ELF-1 (cell line): ENCODE data around the gene IFIT1.
A peak's percentile ranks its signal among the peaks of the same experiment; 100 is the strongest.
"Not testable (repeated sequence)": the region's sequence is repeated elsewhere in the genome, so short reads cannot be mapped to it uniquely, and the experiment has no call there.

Source experiments
- DNase-seq: peaks from one replicate; pipeline ENCODE4 v3.0.0-alpha.2; 2016; ENCODE audit warnings: low read depth, low spot score

IFIT1 gene, protein sequence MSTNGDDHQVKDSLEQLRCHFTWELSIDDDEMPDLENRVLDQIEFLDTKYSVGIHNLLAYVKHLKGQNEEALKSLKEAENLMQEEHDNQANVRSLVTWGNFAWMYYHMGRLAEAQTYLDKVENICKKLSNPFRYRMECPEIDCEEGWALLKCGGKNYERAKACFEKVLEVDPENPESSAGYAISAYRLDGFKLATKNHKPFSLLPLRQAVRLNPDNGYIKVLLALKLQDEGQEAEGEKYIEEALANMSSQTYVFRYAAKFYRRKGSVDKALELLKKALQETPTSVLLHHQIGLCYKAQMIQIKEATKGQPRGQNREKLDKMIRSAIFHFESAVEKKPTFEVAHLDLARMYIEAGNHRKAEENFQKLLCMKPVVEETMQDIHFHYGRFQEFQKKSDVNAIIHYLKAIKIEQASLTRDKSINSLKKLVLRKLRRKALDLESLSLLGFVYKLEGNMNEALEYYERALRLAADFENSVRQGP

GRCh38 chr10:89391907-89392756 lies at the start of gene IFIT1:
Gene IFIT1 (plus strand): TSS chr10:89392623. CDS start chr10:89392713, 90 bp downstream.
- DNase-seq, result peak; percentile 56

DNA sequence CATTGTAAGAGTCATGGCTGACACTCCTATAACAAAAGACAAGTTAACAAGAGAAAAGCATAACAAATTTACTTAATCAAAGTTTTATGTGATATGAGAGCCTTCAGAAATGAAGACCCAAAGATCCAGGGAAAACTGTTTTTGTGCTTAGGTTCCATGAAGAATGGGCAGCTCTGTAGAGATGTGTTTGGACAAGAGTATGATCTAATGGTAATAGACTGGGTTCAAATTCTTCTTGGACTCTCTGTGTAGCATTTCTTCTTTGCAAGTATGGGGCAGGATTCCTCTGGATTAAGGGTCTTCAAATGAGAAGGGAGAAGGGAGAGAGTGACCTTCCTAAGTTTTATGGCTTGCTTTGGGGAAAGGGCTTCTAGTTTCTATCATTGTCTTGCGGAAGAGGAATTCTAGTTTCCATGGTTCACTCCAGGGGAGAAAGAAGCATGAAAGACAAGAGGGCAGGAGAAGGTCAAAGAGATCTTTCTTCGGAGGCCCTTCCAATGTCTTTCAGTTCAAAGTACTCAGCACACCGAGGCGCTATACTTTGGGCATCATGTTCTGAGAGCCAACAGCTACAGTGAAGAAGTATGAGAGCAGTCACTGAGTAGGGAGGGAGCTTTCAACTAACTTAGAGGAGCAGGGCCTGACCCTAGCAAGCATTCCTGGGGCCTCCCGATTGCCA lies 49.2 kb upstream of the IFIT1 start:
- no peak for DNase-seq

DNA sequence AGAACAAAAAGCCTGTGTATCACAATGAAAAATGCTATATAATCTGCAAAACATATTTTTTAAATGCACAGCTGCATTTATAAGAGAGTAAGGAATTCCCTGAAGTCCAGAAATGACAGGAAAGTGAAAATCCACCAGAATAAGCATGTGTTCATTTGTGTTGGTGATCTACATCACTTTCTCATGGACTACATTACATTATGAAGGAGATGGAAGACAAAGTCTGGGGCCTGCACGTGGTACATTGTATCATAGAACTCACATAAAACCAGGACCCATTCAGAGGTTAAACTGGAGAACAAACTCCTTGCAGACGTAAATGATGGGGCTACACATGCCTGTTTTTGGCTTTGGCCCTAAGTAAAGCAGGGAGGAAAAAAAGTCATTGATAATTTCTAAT lies 48.3 kb upstream of the IFIT1 start:
- no peak for DNase-seq

- DNase-seq, result no peak
These were observed 46.9 kb upstream of the IFIT1 start for GRCh38 chr10:89345367-89346000.

DNA sequence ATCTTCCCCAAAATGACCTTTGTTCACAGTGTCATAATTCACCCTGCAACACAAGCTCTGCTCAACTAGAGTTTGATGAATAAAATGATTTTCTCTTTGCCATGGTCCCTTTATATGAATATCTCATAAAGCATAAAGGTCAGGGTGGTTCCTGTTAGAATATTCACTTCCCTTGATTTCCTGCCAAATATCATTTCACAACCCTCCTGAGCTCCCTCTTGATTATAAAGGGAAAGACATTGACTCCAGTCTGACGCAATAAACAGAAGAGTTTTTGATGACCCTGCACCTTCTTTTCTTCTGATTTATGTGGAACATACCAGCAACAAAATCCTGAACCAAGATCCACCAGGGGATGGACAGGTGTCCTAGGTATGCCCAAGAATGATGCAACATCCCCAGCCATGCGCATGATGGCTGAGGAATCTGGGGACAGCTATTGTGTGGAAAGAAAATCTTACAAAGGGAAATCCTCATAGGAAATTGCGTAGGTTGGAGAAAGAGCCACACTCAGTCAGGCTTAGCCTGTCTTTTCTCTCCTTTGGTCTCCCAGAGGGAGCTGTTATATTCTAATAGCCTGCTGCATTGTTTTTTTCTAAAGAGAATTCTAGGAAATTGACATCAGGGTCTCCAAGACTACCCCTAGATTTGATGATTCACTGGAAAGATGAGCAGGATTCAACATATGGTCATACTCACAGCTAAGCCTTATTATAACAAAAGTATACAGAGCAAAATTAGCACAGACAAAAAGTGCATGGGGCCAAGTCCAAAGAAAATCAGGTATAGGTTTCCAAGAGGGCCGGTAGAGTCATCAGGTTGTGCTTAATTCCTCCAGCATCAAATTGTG lies 45.8 kb upstream of the IFIT1 start:
- DNase-seq, result no peak

DNA sequence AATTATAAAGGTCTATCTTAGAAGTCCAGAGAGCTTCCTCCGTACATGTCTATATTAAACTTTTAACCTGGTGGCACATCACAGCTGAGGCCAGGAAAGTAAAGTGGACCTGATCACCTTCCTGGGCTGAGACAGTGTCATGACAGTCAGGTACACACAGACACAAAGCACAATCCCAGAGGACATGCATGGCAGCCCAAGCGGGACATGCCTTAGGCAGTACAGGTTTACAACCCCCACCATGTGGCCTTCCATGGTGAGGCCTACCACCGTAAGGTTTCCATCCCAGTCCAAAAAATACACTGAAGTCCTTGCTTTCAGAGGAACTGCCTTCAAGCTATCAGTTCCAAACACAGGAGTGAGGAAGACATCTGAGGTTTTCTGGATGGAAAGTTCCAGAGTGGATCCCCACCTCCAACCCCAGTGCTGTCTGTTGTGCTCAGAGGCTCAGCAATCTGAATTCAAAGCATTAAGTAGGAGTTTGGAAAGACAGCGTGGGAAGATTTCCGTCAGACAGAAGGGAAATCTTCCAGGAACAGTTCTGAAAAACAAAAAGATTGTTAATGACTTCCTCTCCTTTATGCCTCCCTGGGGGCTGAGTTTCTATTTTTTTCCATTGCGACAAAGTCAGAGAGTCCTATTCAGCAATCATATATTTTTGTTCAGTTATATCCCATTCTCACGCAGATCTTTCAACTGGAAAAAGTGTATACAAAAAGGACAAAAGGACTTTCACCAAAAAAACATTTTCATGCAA lies 44.5 kb upstream of the IFIT1 start:
- DNase-seq, result peak; percentile 36

DNA sequence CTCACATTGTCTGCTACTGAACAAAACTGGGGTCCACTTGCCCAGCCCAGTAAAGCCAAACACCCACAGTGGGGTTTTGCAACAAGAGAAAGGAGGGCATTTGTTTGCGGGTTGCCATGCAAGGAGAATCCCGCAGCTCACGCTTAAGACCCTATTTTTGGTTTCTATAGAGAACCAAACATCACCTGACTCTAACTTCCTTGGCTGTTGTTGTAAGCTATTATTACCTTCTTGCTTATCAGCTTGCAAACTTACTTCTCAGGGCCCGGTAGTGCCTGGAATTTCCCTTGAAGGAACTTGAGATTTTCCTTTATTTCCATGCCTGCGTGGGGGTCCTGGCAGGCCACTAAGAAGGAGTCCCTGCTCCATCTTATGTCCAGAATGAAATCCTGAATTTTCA lies 43.9 kb upstream of the IFIT1 start:
- DNase-seq, result no peak

GRCh38 chr10:89348975-89349374 lies 43.4 kb upstream of the IFIT1 start:
- DNase-seq, result no peak

GRCh38 chr10:89350631-89351315 lies 41.6 kb upstream of the IFIT1 start:
- DNase-seq, result not testable (repeated sequence)

DNA sequence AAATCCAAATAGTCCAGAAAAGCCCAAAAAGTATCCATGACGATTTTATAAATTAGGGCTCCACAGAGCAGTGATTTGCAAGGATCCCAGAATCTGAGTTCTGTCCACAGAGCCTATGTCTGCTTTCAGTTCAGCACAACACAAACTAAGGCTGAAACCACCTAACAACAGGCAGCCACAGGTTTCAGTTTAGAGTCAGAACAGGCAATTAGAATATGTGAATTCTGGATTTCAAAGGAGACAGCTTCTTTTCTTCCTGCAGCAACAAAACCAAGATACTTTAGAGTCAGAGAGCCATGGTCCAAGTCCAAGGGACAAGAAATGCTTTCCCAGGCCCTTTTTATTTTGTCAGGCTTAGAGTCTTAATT lies 41.0 kb upstream of the IFIT1 start:
- no peak for DNase-seq

GRCh38 chr10:89351780-89352597 lies 40.4 kb upstream of the IFIT1 start:
- peak; percentile 11 for DNase-seq

GRCh38 chr10:89352802-89353201 lies 39.6 kb upstream of the IFIT1 start:
- DNase-seq, result no peak

DNA sequence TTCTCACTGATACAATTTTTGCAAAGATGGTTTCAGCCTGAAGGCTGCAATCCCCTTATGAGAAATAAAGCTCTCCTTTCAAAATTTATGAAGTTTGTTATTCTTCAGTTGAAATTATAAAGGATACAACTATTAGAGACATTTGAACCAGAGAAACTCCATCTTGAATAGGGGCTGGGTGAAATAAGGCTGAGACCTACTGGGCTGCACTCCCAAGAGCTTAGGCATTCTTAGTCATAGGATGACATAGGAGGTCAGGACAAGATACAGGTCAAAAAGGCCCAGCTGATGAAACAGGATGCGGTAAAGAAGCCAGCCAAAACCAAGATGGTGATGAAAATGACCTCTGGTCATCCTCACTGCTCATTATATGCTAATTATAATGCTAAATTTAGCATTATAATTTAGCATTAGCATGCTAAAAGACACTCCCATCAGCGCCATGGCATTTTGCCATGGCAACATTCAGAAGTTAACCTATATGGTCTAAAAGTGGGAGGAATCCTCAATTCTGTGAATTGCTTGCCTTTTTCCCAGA lies 37.0 kb upstream of the IFIT1 start:
- no peak for DNase-seq

DNA sequence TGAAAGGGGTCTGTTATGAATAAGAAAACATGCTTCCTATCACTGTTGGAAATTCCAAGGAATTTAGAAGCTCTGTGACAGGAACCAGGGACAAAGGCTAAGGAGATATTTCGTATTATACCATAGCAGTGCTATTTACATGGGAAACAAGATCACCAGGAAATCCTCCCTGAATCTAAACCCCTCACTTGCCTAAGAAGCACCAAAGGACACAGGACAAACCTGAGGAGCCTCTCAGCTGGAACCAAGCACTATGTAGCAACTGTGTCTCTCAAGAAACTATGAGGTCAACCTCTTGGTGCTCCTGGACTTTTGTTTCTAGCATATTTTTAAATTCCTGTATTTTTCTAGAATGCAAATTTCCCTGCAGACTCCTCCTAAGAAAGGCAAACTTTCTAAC lies 35.3 kb upstream of the IFIT1 start:
- no peak for DNase-seq

DNA sequence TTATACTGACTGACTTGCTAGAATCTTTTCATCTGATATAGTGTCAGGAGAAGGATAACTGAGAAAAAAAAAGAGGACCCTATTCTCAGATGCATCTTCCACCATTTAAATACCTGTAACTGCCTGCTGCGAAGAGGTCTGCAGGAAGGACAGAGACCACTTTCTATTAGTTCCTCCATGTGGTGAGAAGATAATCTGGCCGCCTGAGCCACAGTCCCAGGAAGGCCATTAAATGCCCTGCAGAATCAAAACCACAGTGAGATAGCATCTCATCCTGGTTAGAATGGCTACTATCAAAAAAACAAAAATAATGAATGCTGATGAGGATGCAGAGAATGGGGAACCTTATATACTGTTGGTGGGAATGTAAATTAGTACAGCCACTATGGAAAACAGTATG lies 34.4 kb upstream of the IFIT1 start:
- no peak for DNase-seq

GRCh38 chr10:89360157-89360556 lies 32.3 kb upstream of the IFIT1 start:
- DNase-seq, result no peak

GRCh38 chr10:89362929-89363328 lies 29.5 kb upstream of the IFIT1 start:
- no peak for DNase-seq

- DNase-seq, result no peak
These were observed 28.5 kb upstream of the IFIT1 start for GRCh38 chr10:89363729-89364442.
